ENCODE measurements around the gene STX18.

DNA sequence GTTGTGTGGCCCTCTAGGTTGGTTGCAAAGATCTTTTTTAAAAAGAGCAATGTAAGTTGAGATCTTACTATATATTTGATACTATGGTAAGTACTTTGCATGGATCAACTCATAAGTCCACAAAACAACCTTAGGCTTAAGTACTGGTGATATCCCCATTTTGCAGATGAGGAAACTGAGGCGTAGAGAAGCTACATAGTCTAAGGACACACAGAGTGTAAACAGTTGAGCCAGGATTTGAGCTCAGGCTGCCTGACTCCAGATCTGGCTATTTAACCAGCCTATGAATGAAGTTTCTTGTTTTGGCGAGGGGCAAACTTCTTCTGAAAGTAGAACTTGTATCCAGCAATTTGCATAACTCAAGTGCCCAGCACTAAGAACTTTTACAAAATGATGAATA is 38.6 kb upstream of the STX18 start:
- TF ChIP-seq MYC (IDR thresholded peaks at IDR 0.05; ENCODE audit: low read depth, low read length) (no peak), FOS (IDR thresholded peaks at IDR 0.05; ENCODE audit: borderline replicate concordance, insufficient read depth, low read length) (no peak), POLR2A (IDR thresholded peaks at IDR 0.05; ENCODE audit: low read depth, low read length) (no peak), EZH2 (IDR thresholded peaks at IDR 0.05; ENCODE audit: borderline replicate concordance, low read depth, low read length, severe bottlenecking) (no peak), POLR2AphosphoS5 (IDR thresholded peaks at IDR 0.05; ENCODE audit: insufficient read depth, low read depth, low read length) (no peak), JUN (IDR thresholded peaks at IDR 0.05; ENCODE audit: borderline replicate concordance, insufficient read depth, insufficient read length, low read depth) (no peak), GATA2 (IDR thresholded peaks at IDR 0.05; ENCODE audit: insufficient read depth, insufficient read length, low read depth, low read length) (no peak)
- TF ChIP-seq, protein P1, sequence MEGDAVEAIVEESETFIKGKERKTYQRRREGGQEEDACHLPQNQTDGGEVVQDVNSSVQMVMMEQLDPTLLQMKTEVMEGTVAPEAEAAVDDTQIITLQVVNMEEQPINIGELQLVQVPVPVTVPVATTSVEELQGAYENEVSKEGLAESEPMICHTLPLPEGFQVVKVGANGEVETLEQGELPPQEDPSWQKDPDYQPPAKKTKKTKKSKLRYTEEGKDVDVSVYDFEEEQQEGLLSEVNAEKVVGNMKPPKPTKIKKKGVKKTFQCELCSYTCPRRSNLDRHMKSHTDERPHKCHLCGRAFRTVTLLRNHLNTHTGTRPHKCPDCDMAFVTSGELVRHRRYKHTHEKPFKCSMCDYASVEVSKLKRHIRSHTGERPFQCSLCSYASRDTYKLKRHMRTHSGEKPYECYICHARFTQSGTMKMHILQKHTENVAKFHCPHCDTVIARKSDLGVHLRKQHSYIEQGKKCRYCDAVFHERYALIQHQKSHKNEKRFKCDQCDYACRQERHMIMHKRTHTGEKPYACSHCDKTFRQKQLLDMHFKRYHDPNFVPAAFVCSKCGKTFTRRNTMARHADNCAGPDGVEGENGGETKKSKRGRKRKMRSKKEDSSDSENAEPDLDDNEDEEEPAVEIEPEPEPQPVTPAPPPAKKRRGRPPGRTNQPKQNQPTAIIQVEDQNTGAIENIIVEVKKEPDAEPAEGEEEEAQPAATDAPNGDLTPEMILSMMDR (IDR thresholded peaks at IDR 0.05; ENCODE audit: extremely low read depth in 1 of 2, insufficient read depth in 1 of 2, low read depth in 1 of 2, low read length in 2 of 2): no peak
- TF ChIP-seq, protein P2, sequence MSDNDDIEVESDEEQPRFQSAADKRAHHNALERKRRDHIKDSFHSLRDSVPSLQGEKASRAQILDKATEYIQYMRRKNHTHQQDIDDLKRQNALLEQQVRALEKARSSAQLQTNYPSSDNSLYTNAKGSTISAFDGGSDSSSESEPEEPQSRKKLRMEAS (IDR thresholded peaks at IDR 0.05; ENCODE audit: insufficient read depth, insufficient read length): no peak
